Ishikawa (cell line): Measurements from ENCODE around the gene TPGS2.

Source experiments
- CEBPB ChIP-seq: IDR thresholded peaks from 2 replicates; pipeline ENCODE4 v1.6.1; 2012
- CREB1 ChIP-seq: IDR thresholded peaks from 2 replicates; pipeline ENCODE4 v1.6.1; 2012; ENCODE audit warnings: low read depth
- EGR1 ChIP-seq: IDR thresholded peaks from 2 replicates; pipeline ENCODE4 v1.6.1; 2012
- EP300 ChIP-seq: IDR thresholded peaks from 2 replicates; pipeline ENCODE4 v1.6.1; 2012; ENCODE audit warnings: borderline replicate concordance
- FOXM1 ChIP-seq: IDR thresholded peaks from 2 replicates; pipeline ENCODE4 v1.6.1; 2012; ENCODE audit warnings: low read depth, borderline replicate concordance
- NFIC ChIP-seq: IDR thresholded peaks from 2 replicates; pipeline ENCODE4 v1.6.1; 2012
- RAD21 ChIP-seq: IDR thresholded peaks from 2 replicates; pipeline ENCODE4 v1.6.1; 2012; ENCODE audit warnings: low read depth
- TAF1 ChIP-seq: IDR thresholded peaks from 2 replicates; pipeline ENCODE4 v1.6.1; 2012; ENCODE audit warnings: low read depth, mild to moderate bottlenecking
- TCF12 ChIP-seq: IDR thresholded peaks from 2 replicates; pipeline ENCODE4 v1.6.1; 2012; ENCODE audit warnings: low read depth
- TEAD4 ChIP-seq: IDR thresholded peaks from 2 replicates; pipeline ENCODE4 v1.6.1; 2012
- YY1 ChIP-seq: IDR thresholded peaks from 2 replicates; pipeline ENCODE4 v1.6.1; 2012; ENCODE audit warnings: low read depth
- ZBTB7A ChIP-seq: IDR thresholded peaks from 2 replicates; pipeline ENCODE4 v1.6.1; 2012; ENCODE audit warnings: low read depth
- TF ChIP-seq, protein P1 (sequence below): IDR thresholded peaks from 2 replicates; pipeline ENCODE4 v1.6.1; 2012
- TF ChIP-seq, protein P2 (sequence below): IDR thresholded peaks from 2 replicates; pipeline ENCODE4 v1.6.1; 2012
- TF ChIP-seq, protein P3 (sequence below): IDR thresholded peaks from 2 replicates; pipeline ENCODE4 v1.6.1; 2012; ENCODE audit warnings: low read depth, mild to moderate bottlenecking

TPGS2 gene

DNA sequence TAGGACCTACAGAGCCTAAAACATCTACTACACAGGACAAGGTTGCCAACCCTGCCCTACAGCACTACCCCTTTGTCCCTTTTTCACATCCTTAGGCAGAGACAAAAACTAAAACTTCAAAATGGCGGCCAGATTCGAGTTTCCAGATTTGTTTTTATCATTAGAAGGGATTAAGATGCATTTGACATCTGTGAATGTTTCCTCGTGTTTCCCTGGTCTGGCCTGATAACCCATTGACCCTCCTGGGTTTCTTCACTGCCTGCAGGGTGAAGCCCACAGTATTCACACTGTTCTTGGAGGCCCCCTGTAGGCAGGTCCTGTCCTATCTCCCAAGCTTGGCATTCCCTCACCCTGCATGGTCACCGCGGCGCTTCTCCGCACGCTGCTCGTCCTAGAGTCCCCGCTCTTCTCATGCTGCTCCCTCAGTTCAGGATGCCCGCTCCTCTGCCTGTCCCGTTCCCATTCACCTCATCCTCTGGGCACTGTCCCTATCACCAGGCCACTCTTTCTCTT, 67.6 kb downstream of the TPGS2 start:
- TF ChIP-seq CEBPB, result no peak

DNA sequence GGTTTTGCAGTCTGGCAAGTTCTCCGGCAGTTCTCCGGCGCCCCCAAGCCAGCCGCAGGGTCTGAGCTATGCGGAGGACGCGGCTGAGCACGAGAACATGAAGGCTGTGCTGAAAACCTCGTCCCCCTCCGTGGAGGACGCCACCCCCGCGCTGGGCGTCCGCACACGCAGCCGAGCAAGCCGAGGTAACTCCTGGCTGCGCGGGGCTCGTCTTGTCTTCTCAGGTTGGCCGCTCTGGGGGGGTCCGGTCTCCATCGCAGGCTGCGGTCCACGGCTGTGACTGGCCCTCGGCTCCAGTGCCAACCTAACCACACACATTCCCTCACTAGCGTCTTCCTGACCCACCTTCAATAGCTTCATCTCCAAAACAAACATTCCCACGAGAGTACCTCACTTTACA, 68.2 kb downstream of the TPGS2 start:
- TF ChIP-seq, protein P1, sequence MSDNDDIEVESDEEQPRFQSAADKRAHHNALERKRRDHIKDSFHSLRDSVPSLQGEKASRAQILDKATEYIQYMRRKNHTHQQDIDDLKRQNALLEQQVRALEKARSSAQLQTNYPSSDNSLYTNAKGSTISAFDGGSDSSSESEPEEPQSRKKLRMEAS, result no peak
- TF ChIP-seq CEBPB, result no peak
- no peak for TF ChIP-seq NFIC

DNA sequence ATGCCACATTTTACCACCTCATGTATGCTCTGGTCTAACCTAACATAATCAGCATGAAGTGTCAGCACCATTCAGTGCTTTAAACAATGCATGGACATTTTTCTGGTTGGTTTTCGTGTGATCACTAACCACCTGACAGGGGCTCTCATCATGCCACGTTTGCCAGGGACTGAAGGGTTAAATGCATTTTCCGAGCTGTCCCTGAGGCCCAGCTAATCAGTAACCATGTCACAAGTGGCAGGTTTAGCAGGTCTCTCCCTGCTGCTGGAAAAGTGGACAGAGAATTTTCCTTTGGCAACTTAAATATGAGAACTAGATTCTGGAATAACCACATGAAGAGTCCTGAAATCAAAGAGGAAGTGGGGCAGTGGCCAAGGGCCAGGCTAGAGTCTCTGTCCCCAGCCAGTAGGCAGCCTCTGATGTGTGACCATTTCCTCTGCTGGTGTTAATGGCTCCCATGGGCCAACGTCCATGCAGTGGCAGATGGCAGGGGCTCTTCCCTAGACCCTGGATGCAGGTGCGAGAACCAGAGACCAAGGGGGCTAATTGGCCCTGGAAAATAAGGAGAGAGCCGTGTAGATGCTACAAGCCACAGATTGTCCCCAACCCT, 69.5 kb downstream of the TPGS2 start:
- TF ChIP-seq ZBTB7A, result no peak
- no peak for TF ChIP-seq CEBPB
- no peak for TF ChIP-seq CREB1
- no peak for TF ChIP-seq TEAD4
- no peak for TF ChIP-seq RAD21
- TF ChIP-seq, protein P2, sequence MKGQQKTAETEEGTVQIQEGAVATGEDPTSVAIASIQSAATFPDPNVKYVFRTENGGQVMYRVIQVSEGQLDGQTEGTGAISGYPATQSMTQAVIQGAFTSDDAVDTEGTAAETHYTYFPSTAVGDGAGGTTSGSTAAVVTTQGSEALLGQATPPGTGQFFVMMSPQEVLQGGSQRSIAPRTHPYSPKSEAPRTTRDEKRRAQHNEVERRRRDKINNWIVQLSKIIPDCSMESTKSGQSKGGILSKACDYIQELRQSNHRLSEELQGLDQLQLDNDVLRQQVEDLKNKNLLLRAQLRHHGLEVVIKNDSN, result no peak
- TF ChIP-seq EP300, result no peak
- TF ChIP-seq FOXM1, result no peak
- no peak for TF ChIP-seq NFIC
- TF ChIP-seq TAF1, result no peak
- no peak for TF ChIP-seq YY1
- TF ChIP-seq EGR1, result no peak
- no peak for TF ChIP-seq TCF12
- TF ChIP-seq, protein P3, sequence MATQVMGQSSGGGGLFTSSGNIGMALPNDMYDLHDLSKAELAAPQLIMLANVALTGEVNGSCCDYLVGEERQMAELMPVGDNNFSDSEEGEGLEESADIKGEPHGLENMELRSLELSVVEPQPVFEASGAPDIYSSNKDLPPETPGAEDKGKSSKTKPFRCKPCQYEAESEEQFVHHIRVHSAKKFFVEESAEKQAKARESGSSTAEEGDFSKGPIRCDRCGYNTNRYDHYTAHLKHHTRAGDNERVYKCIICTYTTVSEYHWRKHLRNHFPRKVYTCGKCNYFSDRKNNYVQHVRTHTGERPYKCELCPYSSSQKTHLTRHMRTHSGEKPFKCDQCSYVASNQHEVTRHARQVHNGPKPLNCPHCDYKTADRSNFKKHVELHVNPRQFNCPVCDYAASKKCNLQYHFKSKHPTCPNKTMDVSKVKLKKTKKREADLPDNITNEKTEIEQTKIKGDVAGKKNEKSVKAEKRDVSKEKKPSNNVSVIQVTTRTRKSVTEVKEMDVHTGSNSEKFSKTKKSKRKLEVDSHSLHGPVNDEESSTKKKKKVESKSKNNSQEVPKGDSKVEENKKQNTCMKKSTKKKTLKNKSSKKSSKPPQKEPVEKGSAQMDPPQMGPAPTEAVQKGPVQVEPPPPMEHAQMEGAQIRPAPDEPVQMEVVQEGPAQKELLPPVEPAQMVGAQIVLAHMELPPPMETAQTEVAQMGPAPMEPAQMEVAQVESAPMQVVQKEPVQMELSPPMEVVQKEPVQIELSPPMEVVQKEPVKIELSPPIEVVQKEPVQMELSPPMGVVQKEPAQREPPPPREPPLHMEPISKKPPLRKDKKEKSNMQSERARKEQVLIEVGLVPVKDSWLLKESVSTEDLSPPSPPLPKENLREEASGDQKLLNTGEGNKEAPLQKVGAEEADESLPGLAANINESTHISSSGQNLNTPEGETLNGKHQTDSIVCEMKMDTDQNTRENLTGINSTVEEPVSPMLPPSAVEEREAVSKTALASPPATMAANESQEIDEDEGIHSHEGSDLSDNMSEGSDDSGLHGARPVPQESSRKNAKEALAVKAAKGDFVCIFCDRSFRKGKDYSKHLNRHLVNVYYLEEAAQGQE, result no peak

DNA sequence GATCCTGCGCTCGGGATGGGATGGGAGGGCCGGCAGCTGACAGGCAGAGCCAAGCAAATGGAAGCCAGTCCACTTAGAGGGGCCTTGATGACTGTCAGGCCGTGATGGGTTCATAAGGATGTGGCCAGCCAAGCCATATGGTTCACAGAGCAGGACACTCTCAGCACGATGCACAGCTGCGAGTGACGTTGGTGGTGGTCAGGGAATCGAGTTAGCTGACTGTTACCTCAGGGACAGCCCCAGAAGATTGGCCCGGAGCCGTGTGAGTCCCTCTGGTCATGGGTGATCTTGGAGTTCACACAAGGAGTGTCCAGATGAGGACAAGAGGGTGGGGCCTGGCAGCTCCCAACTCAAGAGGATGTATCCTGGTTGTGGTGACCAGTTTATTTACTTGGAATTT, 70.2 kb downstream of the TPGS2 start:
- TF ChIP-seq, protein P3, result no peak
- TF ChIP-seq CEBPB (no peak), TEAD4 (no peak), RAD21 (no peak), TCF12 (no peak), FOXM1 (no peak)
- TF ChIP-seq, protein P2, result no peak

DNA sequence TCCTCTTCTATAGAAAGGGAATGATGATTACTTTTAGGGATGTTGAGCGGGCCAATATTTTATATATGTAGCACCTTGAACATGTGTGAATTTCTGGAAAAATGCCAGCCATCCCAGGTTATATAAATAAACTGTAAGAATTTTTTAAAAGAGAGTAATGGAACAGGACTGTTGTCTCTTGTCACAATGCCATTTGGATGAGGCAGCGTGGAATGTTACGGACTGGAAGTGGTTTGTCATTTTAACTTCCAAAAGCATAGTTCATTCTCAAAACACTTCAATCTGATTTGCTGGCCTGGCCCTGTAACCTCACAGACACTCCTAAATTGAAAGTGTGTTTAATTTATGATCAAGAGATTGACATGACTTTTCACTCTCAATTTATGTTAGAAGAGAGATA, 70.8 kb downstream of the TPGS2 start:
- TF ChIP-seq, protein P1, result no peak
- TF ChIP-seq TEAD4 (no peak), TCF12 (no peak), FOXM1 (no peak), RAD21 (no peak), ZBTB7A (no peak), YY1 (no peak), EGR1 (no peak), EP300 (no peak), CEBPB (no peak), NFIC (no peak), TAF1 (no peak), CREB1 (no peak)
- TF ChIP-seq, protein P3, result no peak
- TF ChIP-seq, protein P2, result no peak
